ENCODE measurements around the gene SDCCAG8.

GRCh38 chr1:243505986-243506689 is 250.3 kb downstream of the SDCCAG8 start:
- no peak for TF ChIP-seq CTCF (IDR thresholded peaks at IDR 0.05 in 8 of 11, conservative IDR thresholded peaks at IDR 0.05 in 3 of 11)
- no peak for TF ChIP-seq POLR2A (IDR thresholded peaks at IDR 0.05)

Data from spleen (tissue), 7 donors.